GDM1 (cell line): ENCODE data around the gene ZNF474.
A peak's percentile ranks its signal among the peaks of the same experiment; 100 is the strongest.
"Not testable (repeated sequence)": the region's sequence is repeated elsewhere in the genome, so short reads cannot be mapped to it uniquely, and the experiment has no call there.

ENCODE experiments used
- DNase-seq: peaks from one replicate; lab custom pipeline; 2025; lab: John Stamatoyannopoulos, UW

ZNF474 gene

DNA sequence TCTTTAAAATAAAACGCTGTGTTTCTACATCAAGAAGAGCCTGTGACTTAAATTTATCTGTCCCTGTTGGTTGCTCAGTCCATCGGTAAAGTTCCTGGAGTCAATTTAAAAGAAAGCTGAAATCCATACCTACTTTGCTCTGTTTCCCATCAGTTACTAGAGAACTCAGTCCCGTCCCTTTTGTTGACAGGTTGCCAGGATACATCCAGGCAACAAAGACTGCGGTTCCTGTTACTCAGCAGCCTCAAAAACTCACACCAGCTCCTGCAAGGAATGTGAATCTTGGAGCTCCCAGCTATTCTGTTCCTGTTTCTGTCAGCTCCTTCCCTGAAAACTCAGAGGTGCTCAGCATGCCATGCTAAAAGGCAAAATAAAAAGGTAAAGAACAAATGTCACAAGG is at the start of gene ZNF474:
Gene ZNF474 (plus strand): TSS at position 241 of the 400 bp plus-strand sequence. CDS start 22,445 bp downstream, outside the sequence.
- peak; percentile 20 for DNase-seq

GRCh38 chr5:122081541-122081940 is 47.8 kb upstream of the ZNF474 start:
- no peak for DNase-seq

DNA sequence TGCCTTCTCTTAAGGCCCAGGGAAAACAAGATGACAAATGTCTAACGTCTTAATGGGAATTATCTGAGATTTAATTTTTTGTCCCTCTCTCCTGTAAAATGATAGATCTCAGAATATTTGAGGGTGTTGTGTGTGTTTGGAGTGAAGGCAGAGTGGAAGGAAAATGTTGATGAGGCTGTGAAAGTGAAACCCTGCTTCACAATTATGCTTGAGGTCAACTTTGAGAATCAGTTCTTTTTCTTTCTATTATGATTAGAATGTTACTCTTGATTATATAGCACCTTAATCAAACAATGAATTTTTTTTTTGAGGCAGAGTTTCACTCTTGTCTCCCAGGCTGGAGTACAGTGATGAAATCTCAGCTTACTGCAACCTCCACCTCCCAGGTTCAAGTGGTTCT is 45.8 kb upstream of the ZNF474 start:
- DNase-seq = no peak

- no peak for DNase-seq
These were observed 44.3 kb upstream of the ZNF474 start for GRCh38 chr5:122085041-122085440.

DNA sequence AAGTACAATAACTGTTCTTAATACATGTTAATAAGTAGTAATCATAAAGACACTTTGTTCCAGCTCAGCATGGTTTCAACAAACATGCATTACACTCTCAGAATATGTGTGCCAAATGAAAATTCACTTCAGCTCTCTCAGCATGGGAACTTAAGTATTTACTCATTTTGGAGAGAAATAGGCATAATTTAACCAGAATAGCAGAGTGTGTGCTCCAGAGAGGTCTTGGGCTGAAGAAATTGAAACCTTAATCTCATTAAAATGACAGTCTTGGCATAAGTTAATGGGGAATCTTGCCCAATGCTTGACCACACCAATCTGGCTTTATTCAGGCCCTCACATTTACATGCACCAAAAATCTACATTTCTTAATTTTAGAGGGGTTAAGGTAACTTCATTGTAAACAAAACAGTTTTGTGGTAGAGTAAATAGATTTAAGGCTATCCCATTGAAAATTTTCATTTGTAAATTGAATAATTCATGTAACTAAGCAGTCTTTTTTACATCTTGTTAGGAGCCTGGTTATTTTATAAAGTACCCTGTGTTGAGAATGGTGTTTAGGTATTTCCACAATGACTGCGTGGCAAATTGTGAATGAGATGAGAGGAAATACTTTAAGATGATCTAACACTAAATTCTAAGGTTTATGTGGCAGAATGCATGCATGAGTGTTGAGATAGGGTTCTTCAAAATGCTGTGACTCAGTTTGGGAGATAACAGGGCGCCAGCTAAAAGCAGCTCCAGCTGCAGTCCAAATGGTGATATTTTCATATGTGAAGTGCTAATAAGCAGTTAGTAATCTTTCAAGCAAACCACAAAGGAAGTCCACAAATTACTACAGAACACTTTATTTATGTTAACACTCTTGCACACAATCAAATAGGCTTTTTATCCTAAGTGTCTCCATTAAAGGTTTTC is 40.0 kb upstream of the ZNF474 start:
- no peak for DNase-seq

GRCh38 chr5:122091936-122092600 is 37.3 kb upstream of the ZNF474 start:
- no peak for DNase-seq

DNA sequence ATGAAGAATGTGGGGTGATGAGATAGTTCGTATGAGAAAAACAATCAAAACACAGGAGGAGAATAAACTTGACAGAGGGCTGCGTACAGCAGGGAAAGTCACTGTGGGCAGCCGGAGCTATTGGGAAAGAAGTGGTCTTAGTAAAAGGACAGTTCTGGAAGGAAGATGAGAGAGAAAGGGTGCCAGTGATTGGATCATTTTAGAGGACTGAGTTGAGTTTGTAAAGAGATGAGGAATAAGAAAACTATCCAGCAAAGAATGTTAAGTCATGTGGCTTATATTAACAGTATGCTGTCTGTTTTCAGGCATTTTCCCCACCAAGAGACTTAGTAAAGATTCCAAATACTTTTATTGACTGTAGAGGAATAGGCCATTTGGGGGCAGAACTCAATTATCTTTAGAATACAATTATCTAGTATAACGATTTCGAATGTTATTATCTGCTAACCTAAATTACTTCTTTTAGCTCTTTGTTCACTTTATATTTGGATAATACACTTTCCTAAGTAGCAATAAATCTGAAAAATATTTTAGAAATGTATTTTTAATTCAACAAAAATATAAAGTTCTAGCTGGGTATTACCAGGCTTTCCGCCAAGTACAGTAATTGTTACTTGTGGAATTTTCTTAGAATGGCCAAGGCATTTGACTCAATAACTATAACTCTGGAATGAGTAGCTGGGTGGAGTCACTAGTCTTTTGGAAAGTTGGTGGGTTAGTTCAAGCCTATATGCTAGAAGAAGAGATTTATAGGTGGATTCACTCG is 35.7 kb upstream of the ZNF474 start:
- no peak for DNase-seq

GRCh38 chr5:122094251-122094650 is 35.1 kb upstream of the ZNF474 start:
- not testable (repeated sequence) for DNase-seq

DNA sequence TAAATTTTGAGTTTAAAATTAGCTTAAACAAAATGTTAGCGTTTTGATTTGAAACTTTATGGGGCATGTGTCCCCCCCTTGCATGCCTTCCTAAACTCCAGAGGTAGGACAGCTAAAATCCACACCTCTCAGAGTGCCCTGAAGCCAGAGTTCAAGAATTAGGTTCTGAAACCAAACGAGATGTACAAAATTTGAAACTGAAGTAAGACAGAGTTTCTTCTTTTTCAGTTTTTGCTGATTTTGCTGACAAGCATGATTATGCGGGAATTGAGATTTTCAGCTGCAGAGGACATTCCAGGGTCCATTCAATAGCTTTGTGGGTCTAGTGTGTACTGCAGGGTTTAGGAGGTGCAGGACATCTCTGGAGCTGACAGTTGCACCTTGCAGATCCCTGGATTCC is 34.2 kb upstream of the ZNF474 start:
- no peak for DNase-seq

DNA sequence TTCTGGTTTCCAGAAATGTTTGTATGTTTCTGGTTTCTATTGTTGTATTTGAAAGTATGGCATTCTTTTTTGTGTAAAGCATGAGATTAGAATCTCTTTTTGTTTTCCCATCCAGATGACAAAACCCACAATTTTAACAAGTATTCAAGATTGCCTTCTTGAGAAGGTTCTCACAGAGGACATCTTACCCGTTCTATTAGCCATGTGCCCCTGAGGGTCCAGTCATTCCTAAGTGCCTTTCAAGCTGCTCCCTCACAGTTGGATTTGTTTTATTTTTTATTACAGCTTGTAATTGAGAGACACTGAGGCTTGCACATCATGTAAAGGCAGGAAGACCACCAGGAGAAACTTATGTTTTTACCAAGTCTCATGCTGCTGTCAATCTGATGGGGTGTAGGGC is 32.0 kb upstream of the ZNF474 start:
- DNase-seq = no peak

- no peak for DNase-seq
These were observed 30.1 kb upstream of the ZNF474 start for GRCh38 chr5:122099060-122099790.

DNA sequence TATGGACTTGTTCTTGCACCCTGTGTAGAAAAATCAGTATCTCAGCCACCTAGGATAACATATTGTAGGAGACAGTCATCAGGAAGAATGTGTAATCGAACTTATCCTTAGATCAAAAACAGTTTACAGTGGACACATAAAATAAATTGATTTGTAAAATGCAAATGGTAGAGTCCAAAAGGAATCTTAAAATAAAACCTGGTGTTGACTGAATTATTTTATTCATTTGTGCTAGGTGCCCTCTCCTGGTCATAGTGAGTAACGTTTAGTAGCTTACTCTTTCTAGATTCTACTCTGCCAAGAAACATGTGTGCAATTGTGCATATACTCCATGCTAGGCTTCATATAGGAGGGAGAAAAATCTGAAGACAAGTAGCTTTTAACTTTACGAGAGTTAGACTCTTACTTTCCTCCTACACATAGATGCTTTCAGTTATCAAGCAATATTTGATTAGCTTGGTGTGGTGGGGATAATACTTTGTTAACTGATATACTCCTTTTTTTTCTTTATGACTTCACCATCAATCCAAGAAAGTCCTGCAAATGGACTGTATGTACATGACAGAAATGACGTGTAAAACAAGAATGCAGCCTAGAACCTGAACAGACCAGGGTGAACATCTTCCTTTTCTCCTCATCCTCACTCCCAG is 27.6 kb upstream of the ZNF474 start:
- DNase-seq = peak; percentile 33

DNA sequence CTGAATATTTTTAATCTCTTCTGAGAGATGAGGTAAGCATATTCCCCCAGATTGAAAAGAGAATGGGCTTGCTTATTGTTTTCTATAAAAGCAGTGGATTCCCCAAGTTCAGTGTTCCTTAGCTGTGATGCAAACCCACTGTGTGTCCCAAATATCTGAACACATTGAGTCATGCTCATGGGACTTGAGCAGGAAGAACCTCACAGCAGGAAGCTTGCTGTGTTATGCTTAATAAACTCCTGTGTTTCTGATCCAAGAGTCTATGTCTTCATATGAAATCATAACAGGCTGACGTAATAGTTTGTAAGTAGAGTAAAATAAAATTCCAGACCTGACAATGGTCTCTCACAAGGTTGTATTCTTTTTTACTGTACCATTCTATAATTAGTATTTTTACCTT is 26.5 kb upstream of the ZNF474 start:
- DNase-seq = no peak

GRCh38 chr5:122105909-122106308 is 23.4 kb upstream of the ZNF474 start:
- no peak for DNase-seq

DNA sequence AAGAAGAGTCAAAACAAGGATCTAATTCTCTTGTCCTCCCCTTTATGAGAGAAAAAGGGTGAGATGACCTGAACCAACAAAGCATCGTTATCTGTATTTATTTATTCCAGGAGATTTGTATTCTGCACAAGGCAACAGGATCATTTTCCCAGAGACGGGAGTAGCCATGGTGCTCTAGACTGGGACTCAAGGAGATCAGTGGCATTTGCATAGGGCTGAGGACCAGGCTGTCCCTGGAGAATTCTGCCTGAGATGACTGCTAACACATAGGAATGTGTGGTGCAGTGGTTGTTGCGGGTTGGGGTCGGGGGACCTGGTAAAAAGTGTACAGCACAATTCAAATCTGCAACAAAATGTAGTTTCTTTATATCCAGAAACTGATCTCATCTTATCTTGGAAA is 22.3 kb upstream of the ZNF474 start:
- no peak for DNase-seq

DNA sequence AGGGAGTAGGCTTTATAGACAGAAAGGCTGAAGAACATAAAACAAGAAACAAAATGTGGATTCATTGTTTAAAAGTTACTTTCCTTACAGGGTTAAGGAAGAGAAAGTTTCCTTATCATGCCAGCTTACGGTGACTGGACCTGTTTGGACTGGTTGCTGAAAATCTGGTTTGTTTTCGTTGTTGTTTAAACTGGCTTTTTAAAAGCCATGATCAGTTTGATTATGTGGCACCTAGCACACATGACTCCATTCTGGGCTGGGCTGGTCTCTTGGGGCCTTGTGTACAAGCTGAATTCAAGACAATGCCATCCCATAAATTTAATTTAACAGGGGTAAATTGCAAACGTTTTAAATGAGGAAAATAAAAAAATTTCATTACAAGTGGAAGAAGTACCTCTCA is 18.4 kb upstream of the ZNF474 start:
- no peak for DNase-seq

- DNase-seq = no peak
These were observed 17.9 kb upstream of the ZNF474 start for GRCh38 chr5:122111460-122111859.

- no peak for DNase-seq
These were observed 17.3 kb upstream of the ZNF474 start for GRCh38 chr5:122112063-122112462.

DNA sequence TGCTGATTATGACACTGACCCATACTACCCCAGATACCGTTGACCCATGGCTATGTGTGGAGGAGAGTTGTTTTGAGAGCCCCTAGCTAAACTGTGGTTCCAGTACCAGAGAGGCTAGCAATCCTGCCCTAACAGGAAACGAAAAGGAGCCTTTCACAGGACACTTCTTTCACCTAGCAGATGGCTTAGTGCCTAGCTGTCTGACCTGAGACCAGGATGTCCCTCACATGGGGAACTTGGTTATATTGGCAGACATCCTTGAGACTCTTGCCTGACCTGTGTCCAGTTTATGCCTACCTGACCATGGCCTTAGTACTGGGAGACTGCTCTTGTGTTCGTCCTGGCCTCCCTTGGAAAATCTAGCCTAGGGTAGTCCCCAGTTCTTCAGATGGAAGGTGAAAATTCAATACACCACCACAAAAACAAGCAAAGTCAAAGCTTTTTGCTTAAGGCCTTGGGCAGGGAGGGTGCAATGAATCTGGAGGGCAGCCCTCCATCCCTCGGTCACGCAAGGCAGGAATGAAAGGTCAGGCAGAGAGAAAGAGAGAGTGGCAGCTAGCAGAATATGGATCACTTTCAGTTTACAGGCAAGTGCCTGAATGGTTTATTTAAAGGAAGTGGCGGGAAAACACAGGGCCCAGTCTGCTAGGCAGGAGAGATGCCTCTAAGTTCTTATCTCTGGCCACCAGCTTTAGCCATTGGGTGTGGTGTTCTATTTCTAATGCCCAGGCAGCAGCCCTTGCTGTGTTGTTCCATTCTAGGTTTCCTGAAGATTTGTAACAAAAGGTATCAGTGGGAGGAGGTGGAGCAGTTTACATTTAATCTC is 16.4 kb upstream of the ZNF474 start:
- DNase-seq = peak; percentile 53

GRCh38 chr5:122114501-122114900 is 14.8 kb upstream of the ZNF474 start:
- no peak for DNase-seq
